IMR-90 (cell line): ENCODE data around the gene MED6.

Source experiments
- CEBPB ChIP-seq: IDR thresholded peaks from 2 replicates; pipeline ENCODE4 v1.6.1; 2012; ENCODE audit warnings: low read depth, low read length, improper control_type of control experiment
- FOS ChIP-seq: fragments of 150-350 bp; IDR thresholded peaks from 2 replicates; pipeline ENCODE4 v1.6.1; 2016; ENCODE audit warnings: low read depth, low read length
- MAFK ChIP-seq: IDR thresholded peaks from 2 replicates; pipeline ENCODE4 v1.6.1; 2012; ENCODE audit warnings: low read depth, low read length, improper control_type of control experiment
- MXI1 ChIP-seq: IDR thresholded peaks from 2 replicates; pipeline ENCODE4 v1.6.1; 2012; ENCODE audit warnings: low read depth, mild to moderate bottlenecking, low read length, moderate library complexity, borderline replicate concordance
- POLR2A ChIP-seq: IDR thresholded peaks from 2 replicates; pipeline ENCODE4 v1.6.1; 2012; ENCODE audit warnings: mild to moderate bottlenecking, low read depth, low read length
- RAD21 ChIP-seq: IDR thresholded peaks from 2 replicates; pipeline ENCODE4 v1.6.1; 2012; ENCODE audit warnings: low read length, improper control_type of control experiment
- RFX5 ChIP-seq: IDR thresholded peaks from 2 replicates; pipeline ENCODE4 v1.8.0; 2012; ENCODE audit warnings: low read depth, mild to moderate bottlenecking, low read length, moderate library complexity
- TF ChIP-seq, protein P1 (sequence below): conservative IDR thresholded peaks from 2 replicates; pipeline ENCODE4 v1.5.1; 2012; ENCODE audit warnings: mild to moderate bottlenecking, low read depth, low read length, improper control_type of control experiment
- TF ChIP-seq, protein P2 (sequence below): fragments of 150-350 bp; IDR thresholded peaks from 2 replicates; pipeline ENCODE4 v1.6.1; 2017; ENCODE audit warnings: mild to moderate bottlenecking, antibody characterized with exemption, low read length, low read depth

GRCh38 chr14:70534904-70535303 is 65.6 kb downstream of the MED6 start, which contains the start of gene ADAM20:
- TF ChIP-seq, protein P1, sequence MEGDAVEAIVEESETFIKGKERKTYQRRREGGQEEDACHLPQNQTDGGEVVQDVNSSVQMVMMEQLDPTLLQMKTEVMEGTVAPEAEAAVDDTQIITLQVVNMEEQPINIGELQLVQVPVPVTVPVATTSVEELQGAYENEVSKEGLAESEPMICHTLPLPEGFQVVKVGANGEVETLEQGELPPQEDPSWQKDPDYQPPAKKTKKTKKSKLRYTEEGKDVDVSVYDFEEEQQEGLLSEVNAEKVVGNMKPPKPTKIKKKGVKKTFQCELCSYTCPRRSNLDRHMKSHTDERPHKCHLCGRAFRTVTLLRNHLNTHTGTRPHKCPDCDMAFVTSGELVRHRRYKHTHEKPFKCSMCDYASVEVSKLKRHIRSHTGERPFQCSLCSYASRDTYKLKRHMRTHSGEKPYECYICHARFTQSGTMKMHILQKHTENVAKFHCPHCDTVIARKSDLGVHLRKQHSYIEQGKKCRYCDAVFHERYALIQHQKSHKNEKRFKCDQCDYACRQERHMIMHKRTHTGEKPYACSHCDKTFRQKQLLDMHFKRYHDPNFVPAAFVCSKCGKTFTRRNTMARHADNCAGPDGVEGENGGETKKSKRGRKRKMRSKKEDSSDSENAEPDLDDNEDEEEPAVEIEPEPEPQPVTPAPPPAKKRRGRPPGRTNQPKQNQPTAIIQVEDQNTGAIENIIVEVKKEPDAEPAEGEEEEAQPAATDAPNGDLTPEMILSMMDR, result no peak
- TF ChIP-seq POLR2A, result no peak
- TF ChIP-seq RAD21, result no peak
- TF ChIP-seq MAFK, result no peak
- TF ChIP-seq RFX5, result no peak
- TF ChIP-seq MXI1, result no peak
- TF ChIP-seq, protein P2, sequence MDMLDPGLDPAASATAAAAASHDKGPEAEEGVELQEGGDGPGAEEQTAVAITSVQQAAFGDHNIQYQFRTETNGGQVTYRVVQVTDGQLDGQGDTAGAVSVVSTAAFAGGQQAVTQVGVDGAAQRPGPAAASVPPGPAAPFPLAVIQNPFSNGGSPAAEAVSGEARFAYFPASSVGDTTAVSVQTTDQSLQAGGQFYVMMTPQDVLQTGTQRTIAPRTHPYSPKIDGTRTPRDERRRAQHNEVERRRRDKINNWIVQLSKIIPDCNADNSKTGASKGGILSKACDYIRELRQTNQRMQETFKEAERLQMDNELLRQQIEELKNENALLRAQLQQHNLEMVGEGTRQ, result no peak
- TF ChIP-seq CEBPB, result no peak
- no peak for TF ChIP-seq FOS
